ENCODE measurements around the gene CDYL.

- TF ChIP-seq MAX (IDR thresholded peaks at IDR 0.05), result no peak
- TF ChIP-seq REST (IDR thresholded peaks at IDR 0.05; ENCODE audit: low read depth), result no peak
- TF ChIP-seq TAF1 (IDR thresholded peaks at IDR 0.05; ENCODE audit: low read depth), result no peak
- no peak for TF ChIP-seq EP300 (IDR thresholded peaks at IDR 0.05; ENCODE audit: borderline replicate concordance)
- TF ChIP-seq CEBPB (IDR thresholded peaks at IDR 0.05), result no peak
- TF ChIP-seq YY1 (IDR thresholded peaks at IDR 0.05; ENCODE audit: low read depth), result no peak
- no peak for TF ChIP-seq RAD21 (IDR thresholded peaks at IDR 0.05; ENCODE audit: low read depth)
- TF ChIP-seq USF1 (IDR thresholded peaks at IDR 0.05), result no peak
- no peak for TF ChIP-seq CREB1 (IDR thresholded peaks at IDR 0.05; ENCODE audit: low read depth)
- TF ChIP-seq FOXM1 (IDR thresholded peaks at IDR 0.05; ENCODE audit: borderline replicate concordance, low read depth), result no peak
- no peak for TF ChIP-seq NFIC (IDR thresholded peaks at IDR 0.05)
Measured at GRCh38 chr6:4814987-4815386, 38.8 kb downstream of the CDYL start.

Data from Ishikawa (cell line).